HCT116 (cell line): ENCODE measurements around the gene KCNB1. TPM values are rescaled to one million over a fixed set of nuclear protein-coding genes. Genes with fewer than 3 reads are reported as not detected.

ENCODE experiments used
- ATAC-seq: fragments of 200-7000 bp; cut with Tn5 transposase; 2 replicates; pipeline ENCODE4 v1.9.1; 2020; ENCODE audit warnings: mild to moderate bottlenecking, moderate library complexity
- BruUV-seq: library from RNA; stranded (reverse); fragments of 400-500 nt; replicated peaks from 2 replicates; lab custom pipeline; 2021; lab: Mats Ljungman, UMichigan
- CTCF ChIA-PET: fragments of 300-600 bp; sonication (Branson Sonifier 250); formaldehyde crosslinking; loops from one replicate; lab custom pipeline; 2021; ENCODE audit warnings: antibody characterized with exemption; lab: Charles Lee
- POLR2A ChIA-PET: fragments of 300-600, 350-600 bp; sonication (Branson Sonifier 250); formaldehyde crosslinking; loops from one replicate; lab custom pipeline; 2021; ENCODE audit warnings: antibody characterized with exemption; lab: Charles Lee
- RAD21 ChIA-PET, 2 experiments: fragments of 300-600 bp; sonication (Branson Sonifier 250); formaldehyde crosslinking; loops; one replicate each; lab custom pipeline; 2023; ENCODE audit warnings: low total read pairs in 2 of 2; ENCODE audit not compliant: uncharacterized antibody in 2 of 2, unreplicated experiment in 2 of 2, low non-redundant PET in 1 of 2; lab: Charles Lee
- DNase-seq: peaks from one replicate; pipeline ENCODE4 v3.0.0-alpha.2; 2010; ENCODE audit warnings: low read depth, low spot score
- H2AFZ ChIP-seq: fragments of 200-600 bp; shearing (Covaris generic), sonication (generic); 2 replicates; pipeline ENCODE4 v1.6.1; 2017; ENCODE audit warnings: low read depth, mixed run types, mixed read lengths, antibody characterized with exemption, low read length; ENCODE audit not compliant: poor library complexity, severe bottlenecking
- H3K27ac ChIP-seq: 2 replicates; pipeline ENCODE4 v1.5.1; 2012; ENCODE audit warnings: low read depth, low read length
- H3K27me3 ChIP-seq: fragments of 200-600 bp; sonication (generic); 2 replicates; pipeline ENCODE4 v1.6.1; 2016; ENCODE audit warnings: mixed run types, low read length, mixed read lengths; ENCODE audit not compliant: insufficient read depth
- H3K36me3 ChIP-seq, 2 experiments: fragments of 200-500 bp in 1 of 2; fragments of 200-600 bp in 1 of 2; sonication (Bioruptor generic) in 1 of 2; sonication (generic) in 1 of 2; 2 replicates each; pipeline versions ENCODE4 v1.5.1 to v1.6.1; 2014 to 2016; ENCODE audit warnings: low read length in 2 of 2, inconsistent platforms in 1 of 2, mixed read lengths in 1 of 2, mixed run types in 1 of 2; ENCODE audit not compliant: insufficient read depth in 2 of 2, control insufficient read depth in 1 of 2
- H3K4me1 ChIP-seq, 2 experiments: fragments of 200-600 bp in 1 of 2; sonication (generic) in 1 of 2; 2 replicates each; pipeline versions ENCODE4 v1.5.1 to v1.6.1; 2012 to 2017; ENCODE audit warnings: low read length in 2 of 2, inconsistent platforms in 1 of 2, mild to moderate bottlenecking in 1 of 2, mixed read lengths in 1 of 2, mixed run types in 1 of 2, moderate library complexity in 1 of 2; ENCODE audit not compliant: insufficient read depth in 2 of 2, control insufficient read depth in 1 of 2
- H3K4me2 ChIP-seq: fragments of 200-600 bp; sonication (generic); 2 replicates; pipeline ENCODE4 v1.6.1; 2017; ENCODE audit warnings: mixed run types, low read length, mixed read lengths
- H3K4me3 ChIP-seq, 2 experiments: fragments of 200-600 bp in 1 of 2; sonication (generic) in 1 of 2; replicated peaks in 1 of 2; 2 replicates each; pipeline ENCODE4 v1.5.1; 2011 to 2016; ENCODE audit warnings: low read length in 2 of 2, control low read depth in 1 of 2, low read depth in 1 of 2, mild to moderate bottlenecking in 1 of 2, mixed read lengths in 1 of 2, mixed run types in 1 of 2
- H3K79me2 ChIP-seq: fragments of 200-600 bp; sonication (generic); 2 replicates; pipeline ENCODE4 v1.6.1; 2017; ENCODE audit warnings: mild to moderate bottlenecking, mixed run types, low read length, moderate library complexity, mixed read lengths; ENCODE audit not compliant: insufficient read depth
- H3K9ac ChIP-seq: fragments of 200-600 bp; sonication (generic); 2 replicates; pipeline ENCODE4 v1.6.1; 2016; ENCODE audit warnings: low read length, mixed read lengths
- H3K9me2 ChIP-seq: fragments of 200-600 bp; sonication (generic), shearing (Covaris generic); 2 replicates; pipeline ENCODE4 v1.6.1; 2017; ENCODE audit warnings: mixed run types, mild to moderate bottlenecking, moderate library complexity; ENCODE audit not compliant: insufficient read depth
- H3K9me3 ChIP-seq, 2 experiments: fragments of 200-500 bp in 1 of 2; fragments of 200-600 bp in 1 of 2; sonication (Bioruptor generic) in 1 of 2; sonication (generic) in 1 of 2; 2 replicates each; pipeline ENCODE4 v1.6.1; 2014 to 2017; ENCODE audit warnings: low read length in 2 of 2, mixed read lengths in 2 of 2, inconsistent platforms in 1 of 2, low read depth in 1 of 2, mild to moderate bottlenecking in 1 of 2, mixed run types in 1 of 2, moderate library complexity in 1 of 2; ENCODE audit not compliant: control insufficient read depth in 1 of 2, insufficient read depth in 1 of 2
- H4K20me1 ChIP-seq: fragments of 200-600 bp; sonication (generic), shearing (Covaris generic); 2 replicates; pipeline ENCODE4 v1.6.1; 2017; ENCODE audit warnings: mixed run types, mild to moderate bottlenecking, moderate library complexity; ENCODE audit not compliant: insufficient read depth
- POLR2A ChIP-seq: IDR thresholded peaks from 2 replicates; pipeline ENCODE4 v1.7.0; 2011; ENCODE audit warnings: borderline replicate concordance; ENCODE audit not compliant: insufficient read depth, insufficient read length; ENCODE audit errors: extremely low read depth
- SIN3A ChIP-seq: IDR thresholded peaks from 2 replicates; pipeline ENCODE4 v1.6.1; 2012; ENCODE audit warnings: low read depth
- SRF ChIP-seq: IDR thresholded peaks from 2 replicates; pipeline ENCODE4 v1.6.1; 2012; ENCODE audit warnings: low read depth
- ZFX ChIP-seq: fragments of 450-650 bp; IDR thresholded peaks from 2 replicates; pipeline ENCODE4 v1.6.1; 2017
- intact Hi-C: fragments of 100-400 bp; cut with micrococcal nuclease; formaldehyde crosslinking; loops from 2 replicates; pipeline ENCODE4 v1.10.0; 2022
- total RNA-seq: library from RNA; stranded (reverse); gene quantifications from one replicate; pipeline ENCODE4 v1.2.1, GENCODE V29; 2021; ENCODE audit not compliant: unreplicated experiment
- TF ChIP-seq, protein P1 (sequence below): IDR thresholded peaks from 2 replicates; pipeline ENCODE4 v1.6.1; 2012
- TF ChIP-seq, protein P2 (sequence below): IDR thresholded peaks from 2 replicates; pipeline ENCODE4 v1.6.1; 2012
- TF ChIP-seq, protein P3 (sequence below): IDR thresholded peaks from 2 replicates; pipeline ENCODE4 v1.6.1; 2011; ENCODE audit warnings: mild to moderate bottlenecking, low read length, moderate library complexity; ENCODE audit not compliant: insufficient replicate concordance; ENCODE audit errors: extremely low read depth
- TF ChIP-seq, protein P4 (sequence below), 3 experiments: fragments of 200-600 bp in 1 of 3; sonication (generic) in 1 of 3; IDR thresholded peaks in 2 of 3; conservative IDR thresholded peaks in 1 of 3; 2 replicates each; pipeline ENCODE4 v1.5.1; 2012 to 2017; ENCODE audit warnings: low read depth in 2 of 3, low read length in 2 of 3, antibody characterized with exemption in 1 of 3, borderline replicate concordance in 1 of 3, control low read depth in 1 of 3, mild to moderate bottlenecking in 1 of 3, mixed read lengths in 1 of 3, mixed run types in 1 of 3, moderate library complexity in 1 of 3; ENCODE audit not compliant: insufficient read depth in 1 of 3

The KCNB1 gene
- total RNA-seq, 1 experiment from 2014 or later, result 0.79 TPM

DNA sequence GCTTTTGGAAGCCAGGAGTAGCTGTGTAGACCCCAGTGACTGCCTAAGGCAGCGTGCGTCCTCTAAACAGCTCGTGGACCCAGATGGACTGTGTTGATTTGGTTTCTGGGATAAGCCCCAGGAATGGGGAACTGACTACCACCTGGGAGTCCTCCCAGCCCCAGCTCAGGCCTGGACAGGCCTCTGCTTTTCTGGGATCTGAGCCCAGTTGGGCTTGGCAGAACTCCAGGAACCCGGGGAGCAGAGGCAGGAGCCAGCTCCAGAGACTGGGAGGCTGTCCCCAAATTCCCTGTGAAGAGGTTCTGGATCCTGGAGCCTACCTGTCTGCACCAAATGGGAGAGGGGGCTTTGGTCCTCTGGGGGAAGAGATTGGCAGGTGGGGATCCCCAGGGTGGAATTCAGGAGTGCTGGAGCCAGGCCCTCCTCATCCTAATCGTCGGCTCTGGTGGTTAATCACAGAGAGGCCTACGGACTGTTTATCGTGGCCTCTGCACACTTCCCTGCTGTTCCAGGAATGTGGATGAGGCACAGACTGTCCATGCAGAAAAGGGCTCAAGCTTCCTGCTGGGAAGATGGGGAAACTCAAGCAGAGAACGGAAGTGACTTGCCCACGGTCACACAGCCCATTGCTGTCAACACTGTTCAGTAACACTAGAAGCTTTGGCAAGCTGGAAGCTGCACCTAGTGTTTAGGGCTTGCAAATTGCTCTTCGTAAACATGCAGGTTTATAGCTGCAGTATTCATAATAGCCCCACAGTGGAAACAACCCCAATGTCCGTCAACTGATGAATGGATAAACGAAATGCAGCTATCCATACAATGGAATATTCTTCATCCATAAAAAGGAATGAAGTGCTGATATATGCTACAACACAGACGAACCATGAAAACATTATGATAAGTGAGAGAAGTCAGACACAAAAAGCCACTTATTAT, 100.6 kb downstream of the KCNB1 start:
- ATAC-seq, result peak; percentile 72
- Histone ChIP-seq H3K4me3 (peak overlapping the region in 1 of 2 experiments; percentile 9; a peak in 1 of 4 replicates), H3K27me3 (no peaks in the 10 kb centered on the region), H3K79me2 (no peaks in the 10 kb centered on the region), H3K4me2 (peak overlapping the region; percentile 63), H3K9me3 (no peaks in the 10 kb centered on the region), H3K36me3 (no peaks in the 10 kb centered on the region), H3K4me1 (peaks cover 14 to 22% of the 10 kb centered on the region in 2 experiments; a peak in 3 of 4 replicates), H3K9me2 (no peaks in the 10 kb centered on the region), H4K20me1 (no peaks in the 10 kb centered on the region), H2AFZ (peak overlapping the region; percentile 30), H3K27ac (peak overlapping the region; percentile 33), H3K9ac (0 out of 2 replicates have a peak overlapping the region, but pooled peaks have one; percentile 12)
- no peak for TF ChIP-seq SIN3A
- 0 out of 2 replicates have a peak, but pooled peaks have one; percentile 19 for TF ChIP-seq ZFX
- BruUV-seq, result no TSS peak
- ChIA-PET RAD21 (no interaction called here), POLR2A (no interaction called here), CTCF (interaction anchor here (1.1 to 1.4 kb wide), 3 partner anchors 15 to 127 kb away, joined by 3 to 4 read pairs (median 4); no protein-coding TSS in a partner anchor)
- DNase-seq, result peak; percentile 33
- intact Hi-C loops, result loop anchor here (5.0 kb wide), 1 partner anchor 100 kb away; the partner anchor contains the start of gene KCNB1

DNA sequence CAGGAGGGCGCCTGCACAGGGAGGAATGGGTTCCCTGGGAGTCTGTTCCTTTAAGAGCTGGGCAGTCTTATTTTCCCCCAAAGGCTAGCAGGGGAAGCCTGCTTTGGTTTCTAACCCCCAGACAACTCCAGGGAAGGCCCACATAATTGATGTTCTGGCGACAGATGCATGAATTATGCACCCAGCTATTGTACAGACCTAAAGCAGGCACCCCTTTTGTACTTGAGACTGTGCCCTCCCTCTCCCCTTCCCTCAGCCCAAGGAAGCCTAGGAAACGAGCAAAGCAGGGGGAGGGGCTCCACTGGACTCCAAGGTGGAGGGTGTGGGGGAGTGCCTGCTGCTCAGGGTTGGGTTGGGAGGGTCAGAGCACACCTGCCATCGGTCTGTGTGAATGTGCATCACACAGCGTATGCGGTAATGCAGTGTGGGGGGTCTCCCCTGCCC, 102.1 kb downstream of the KCNB1 start:
- no peak for ATAC-seq
- H3K36me3 ChIP-seq, result no peaks in the 10 kb centered on the region
- POLR2A ChIA-PET, result no interaction called here

More for the DNA sequence above, 102.1 kb downstream of the KCNB1 start:
- BruUV-seq, result no TSS peak
- TF ChIP-seq POLR2A, result no peak
- TF ChIP-seq, protein P1, sequence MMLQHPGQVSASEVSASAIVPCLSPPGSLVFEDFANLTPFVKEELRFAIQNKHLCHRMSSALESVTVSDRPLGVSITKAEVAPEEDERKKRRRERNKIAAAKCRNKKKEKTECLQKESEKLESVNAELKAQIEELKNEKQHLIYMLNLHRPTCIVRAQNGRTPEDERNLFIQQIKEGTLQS, result no peak
- TF ChIP-seq, protein P2, sequence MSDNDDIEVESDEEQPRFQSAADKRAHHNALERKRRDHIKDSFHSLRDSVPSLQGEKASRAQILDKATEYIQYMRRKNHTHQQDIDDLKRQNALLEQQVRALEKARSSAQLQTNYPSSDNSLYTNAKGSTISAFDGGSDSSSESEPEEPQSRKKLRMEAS, result no peak
- TF ChIP-seq SIN3A, result no peak
- TF ChIP-seq, protein P3, sequence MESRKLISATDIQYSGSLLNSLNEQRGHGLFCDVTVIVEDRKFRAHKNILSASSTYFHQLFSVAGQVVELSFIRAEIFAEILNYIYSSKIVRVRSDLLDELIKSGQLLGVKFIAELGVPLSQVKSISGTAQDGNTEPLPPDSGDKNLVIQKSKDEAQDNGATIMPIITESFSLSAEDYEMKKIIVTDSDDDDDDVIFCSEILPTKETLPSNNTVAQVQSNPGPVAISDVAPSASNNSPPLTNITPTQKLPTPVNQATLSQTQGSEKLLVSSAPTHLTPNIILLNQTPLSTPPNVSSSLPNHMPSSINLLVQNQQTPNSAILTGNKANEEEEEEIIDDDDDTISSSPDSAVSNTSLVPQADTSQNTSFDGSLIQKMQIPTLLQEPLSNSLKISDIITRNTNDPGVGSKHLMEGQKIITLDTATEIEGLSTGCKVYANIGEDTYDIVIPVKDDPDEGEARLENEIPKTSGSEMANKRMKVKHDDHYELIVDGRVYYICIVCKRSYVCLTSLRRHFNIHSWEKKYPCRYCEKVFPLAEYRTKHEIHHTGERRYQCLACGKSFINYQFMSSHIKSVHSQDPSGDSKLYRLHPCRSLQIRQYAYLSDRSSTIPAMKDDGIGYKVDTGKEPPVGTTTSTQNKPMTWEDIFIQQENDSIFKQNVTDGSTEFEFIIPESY, result no peak
- TF ChIP-seq, protein P4, sequence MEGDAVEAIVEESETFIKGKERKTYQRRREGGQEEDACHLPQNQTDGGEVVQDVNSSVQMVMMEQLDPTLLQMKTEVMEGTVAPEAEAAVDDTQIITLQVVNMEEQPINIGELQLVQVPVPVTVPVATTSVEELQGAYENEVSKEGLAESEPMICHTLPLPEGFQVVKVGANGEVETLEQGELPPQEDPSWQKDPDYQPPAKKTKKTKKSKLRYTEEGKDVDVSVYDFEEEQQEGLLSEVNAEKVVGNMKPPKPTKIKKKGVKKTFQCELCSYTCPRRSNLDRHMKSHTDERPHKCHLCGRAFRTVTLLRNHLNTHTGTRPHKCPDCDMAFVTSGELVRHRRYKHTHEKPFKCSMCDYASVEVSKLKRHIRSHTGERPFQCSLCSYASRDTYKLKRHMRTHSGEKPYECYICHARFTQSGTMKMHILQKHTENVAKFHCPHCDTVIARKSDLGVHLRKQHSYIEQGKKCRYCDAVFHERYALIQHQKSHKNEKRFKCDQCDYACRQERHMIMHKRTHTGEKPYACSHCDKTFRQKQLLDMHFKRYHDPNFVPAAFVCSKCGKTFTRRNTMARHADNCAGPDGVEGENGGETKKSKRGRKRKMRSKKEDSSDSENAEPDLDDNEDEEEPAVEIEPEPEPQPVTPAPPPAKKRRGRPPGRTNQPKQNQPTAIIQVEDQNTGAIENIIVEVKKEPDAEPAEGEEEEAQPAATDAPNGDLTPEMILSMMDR (IDR thresholded peaks at IDR 0.05 in 2 of 3, conservative IDR thresholded peaks at IDR 0.05 in 1 of 3; ENCODE audit: borderline replicate concordance in 1 of 3, insufficient read depth in 1 of 3, low read depth in 2 of 3, low read length in 2 of 3), result no peak
- no peak for TF ChIP-seq SRF
- TF ChIP-seq, all 23 proteins: peak for 0
- Histone ChIP-seq H3K4me1 (peaks cover 14 to 22% of the 10 kb centered on the region in 2 experiments; a peak in 3 of 4 replicates), H3K4me2 (no peak overlapping the region), H3K79me2 (no peaks in the 10 kb centered on the region), H2AFZ (no peak overlapping the region), H3K27ac (no peak overlapping the region), H3K9me3 (no peaks in the 10 kb centered on the region), H3K4me3 (no peak overlapping the region), H3K27me3 (no peaks in the 10 kb centered on the region), H4K20me1 (no peaks in the 10 kb centered on the region), H3K9me2 (no peaks in the 10 kb centered on the region), H3K9ac (no peak overlapping the region)
- CTCF ChIA-PET, result interaction anchor here (1.2 kb wide), 1 partner anchor 104 kb away, joined by 4 read pairs; no protein-coding TSS in a partner anchor
- RAD21 ChIA-PET, result no interaction called here
- no peak for DNase-seq
- intact Hi-C loops, result loop anchor here (5.0 kb wide), 1 partner anchor 102 kb away; the partner anchor contains the start of gene KCNB1
